Tibial nerve (tissue), 4 donors: ENCODE data around the gene SEL1L. TPM values are rescaled to one million over a fixed set of nuclear protein-coding genes. Genes with fewer than 3 reads are reported as not detected.
A peak's percentile ranks its signal among the peaks of the same experiment; 100 is the strongest.

Source experiments
- DNase-seq, 2 donors: peaks; one replicate each; pipeline ENCODE4 v3.0.0-alpha.2; 2019; ENCODE audit warnings: low spot score in 2 of 2
- H3K27ac ChIP-seq, 4 donors: fragments of 200-600 bp; sonication (generic) in 3 of 4; one replicate each; pipeline ENCODE4 v1.5.1; 2017 to 2019; ENCODE audit warnings: mild to moderate bottlenecking in 1 of 4
- H3K27me3 ChIP-seq, 2 donors: fragments of 200-600 bp; sonication (generic) in 1 of 2; one replicate each; pipeline versions ENCODE4 v1.5.1 to v1.6.0; 2017 to 2019
- H3K36me3 ChIP-seq, 3 donors: fragments of 200-600 bp; sonication (generic); one replicate each; pipeline ENCODE4 v1.5.1; 2018 to 2019
- H3K4me1 ChIP-seq, 4 donors: fragments of 200-600 bp; sonication (generic) in 3 of 4; one replicate each; pipeline ENCODE4 v1.5.1; 2017 to 2019
- H3K4me3 ChIP-seq, 4 donors: fragments of 200-600 bp; sonication (generic) in 3 of 4; one replicate each; pipeline ENCODE4 v1.5.1; 2017 to 2019; ENCODE audit warnings: mild to moderate bottlenecking in 1 of 4, moderate library complexity in 1 of 4
- H3K9me3 ChIP-seq, 4 donors: fragments of 200-600 bp; sonication (generic) in 3 of 4; one replicate each; pipeline ENCODE4 v1.5.1; 2017 to 2019
- EP300 ChIP-seq, 2 donors: sonication (generic); formaldehyde crosslinking; IDR thresholded peaks; one replicate each; pipeline ENCODE4 v1.6.1; 2017; ENCODE audit warnings: antibody characterized with exemption in 2 of 2, mild to moderate bottlenecking in 1 of 2
- POLR2A ChIP-seq, 2 donors: fragments of 450-650 bp; IDR thresholded peaks; one replicate each; pipeline ENCODE4 v1.6.1; 2017; ENCODE audit warnings: antibody characterized with exemption in 2 of 2, mild to moderate bottlenecking in 2 of 2, moderate library complexity in 2 of 2
- WGBS, 2 donors: methylation state at CpG; one replicate each; pipeline ENCODE4 v1.1.5; 2018; 5-methylcytosine and 5-hydroxymethylcytosine counted together
- total RNA-seq, 4 donors: library from RNA; depleted of rRNA; stranded (reverse); fragments of >200 nt; gene quantifications; one replicate each; pipeline ENCODE4 v1.1.0, GENCODE V29; 2016
- TF ChIP-seq, protein P1 (sequence below), 5 experiments: fragments of 200-600 bp in 3 of 5; fragments of 450-650 bp in 2 of 5; sonication (generic) in 3 of 5; IDR thresholded peaks; one replicate each; pipeline ENCODE4 v1.5.1; 2016 to 2019; ENCODE audit warnings: antibody characterized with exemption in 5 of 5, mild to moderate bottlenecking in 3 of 5, moderate library complexity in 2 of 5

Gene SEL1L
- total RNA-seq, 4 donors from 2014 or later = 35.2 to 42.2 (median 40.1) TPM

DNA sequence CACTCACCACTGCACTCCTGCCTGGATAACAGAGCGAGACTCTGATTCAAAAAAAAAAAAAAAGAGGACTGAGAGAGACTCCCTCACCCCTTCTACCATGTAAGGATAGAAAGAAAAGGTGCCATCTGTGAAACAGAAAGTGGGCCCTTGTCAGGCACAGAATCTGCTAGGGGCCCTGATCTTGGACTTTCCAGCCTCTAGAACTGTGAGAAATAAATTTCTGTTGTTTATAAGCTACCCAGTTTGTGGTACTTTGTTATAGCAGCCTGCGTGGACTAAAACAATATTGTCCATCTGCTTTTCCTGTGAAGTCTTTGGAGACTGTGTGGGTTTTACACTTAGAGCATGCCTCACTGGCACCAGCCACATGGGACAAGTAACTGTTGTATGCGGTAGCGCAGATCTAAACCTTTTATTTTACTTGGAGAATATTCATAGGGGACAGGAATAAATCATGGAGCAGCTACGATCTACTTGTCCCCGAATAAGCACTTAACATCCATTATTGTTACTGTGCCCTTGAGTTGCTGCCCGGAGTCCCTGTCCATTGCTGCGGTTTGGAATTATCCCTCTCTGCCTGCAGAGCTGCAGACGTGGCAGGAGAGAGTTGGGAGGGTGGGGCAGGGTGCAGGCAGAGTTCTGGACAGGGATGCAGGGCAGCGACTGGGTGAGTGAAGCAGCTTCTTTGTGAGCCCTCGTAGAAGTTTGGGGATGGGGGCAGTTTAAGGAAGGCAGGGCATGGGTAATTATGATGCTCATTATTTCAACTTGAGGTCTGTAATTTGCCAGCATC lies 81.1 kb downstream of the SEL1L start:
- WGBS, 2 donors = 47 to 52% methylated on average over 11 of the region's 11 CpGs
- no peaks in the 10 kb centered on the region for H3K9me3 ChIP-seq
- H3K27ac ChIP-seq = peak overlapping the region in 1 of 4 donors; percentile 19
- peaks cover 0 to 27% (median 5%) of the 10 kb centered on the region in 4 donors for H3K4me1 ChIP-seq
- DNase-seq = no peak
- no peak overlapping the region for H3K4me3 ChIP-seq
- H3K27me3 ChIP-seq = no peaks in the 10 kb centered on the region
- no peaks in the 10 kb centered on the region for H3K36me3 ChIP-seq
- TF ChIP-seq EP300 (IDR thresholded peaks at IDR 0.05) = no peak
- TF ChIP-seq POLR2A (IDR thresholded peaks at IDR 0.05) = no peak
- TF ChIP-seq, protein P1, sequence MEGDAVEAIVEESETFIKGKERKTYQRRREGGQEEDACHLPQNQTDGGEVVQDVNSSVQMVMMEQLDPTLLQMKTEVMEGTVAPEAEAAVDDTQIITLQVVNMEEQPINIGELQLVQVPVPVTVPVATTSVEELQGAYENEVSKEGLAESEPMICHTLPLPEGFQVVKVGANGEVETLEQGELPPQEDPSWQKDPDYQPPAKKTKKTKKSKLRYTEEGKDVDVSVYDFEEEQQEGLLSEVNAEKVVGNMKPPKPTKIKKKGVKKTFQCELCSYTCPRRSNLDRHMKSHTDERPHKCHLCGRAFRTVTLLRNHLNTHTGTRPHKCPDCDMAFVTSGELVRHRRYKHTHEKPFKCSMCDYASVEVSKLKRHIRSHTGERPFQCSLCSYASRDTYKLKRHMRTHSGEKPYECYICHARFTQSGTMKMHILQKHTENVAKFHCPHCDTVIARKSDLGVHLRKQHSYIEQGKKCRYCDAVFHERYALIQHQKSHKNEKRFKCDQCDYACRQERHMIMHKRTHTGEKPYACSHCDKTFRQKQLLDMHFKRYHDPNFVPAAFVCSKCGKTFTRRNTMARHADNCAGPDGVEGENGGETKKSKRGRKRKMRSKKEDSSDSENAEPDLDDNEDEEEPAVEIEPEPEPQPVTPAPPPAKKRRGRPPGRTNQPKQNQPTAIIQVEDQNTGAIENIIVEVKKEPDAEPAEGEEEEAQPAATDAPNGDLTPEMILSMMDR (IDR thresholded peaks at IDR 0.05) = no peak

DNA sequence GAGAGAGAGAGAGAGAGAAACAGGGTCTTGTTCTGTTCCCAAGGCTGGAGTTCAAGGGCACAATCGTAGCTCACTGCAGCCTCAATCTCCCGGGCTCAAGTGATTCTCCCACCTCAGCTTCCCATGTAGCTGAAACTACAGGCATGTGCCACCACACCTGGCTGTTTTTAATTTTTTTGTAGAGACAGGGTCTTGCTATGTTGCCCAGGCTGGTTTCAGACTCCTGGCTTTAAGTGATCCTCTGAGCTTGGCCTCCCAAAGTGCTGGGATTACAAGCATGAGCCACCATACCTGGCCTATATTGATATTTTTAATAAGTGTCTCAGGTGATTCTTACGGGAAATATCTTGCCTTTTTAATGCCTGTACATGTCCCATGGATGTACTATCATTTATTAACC lies 82.7 kb downstream of the SEL1L start:
- Histone ChIP-seq H3K27me3 (no peaks in the 10 kb centered on the region), H3K36me3 (no peaks in the 10 kb centered on the region), H3K9me3 (no peaks in the 10 kb centered on the region), H3K27ac (no peak overlapping the region), H3K4me3 (no peak overlapping the region), H3K4me1 (peaks cover 0 to 27% (median 5%) of the 10 kb centered on the region in 4 donors)
- TF ChIP-seq POLR2A (IDR thresholded peaks at IDR 0.05) = no peak
- 78 to 85% methylated on average over 3 of the region's 3 CpGs for WGBS, 2 donors
- no peak for DNase-seq

DNA sequence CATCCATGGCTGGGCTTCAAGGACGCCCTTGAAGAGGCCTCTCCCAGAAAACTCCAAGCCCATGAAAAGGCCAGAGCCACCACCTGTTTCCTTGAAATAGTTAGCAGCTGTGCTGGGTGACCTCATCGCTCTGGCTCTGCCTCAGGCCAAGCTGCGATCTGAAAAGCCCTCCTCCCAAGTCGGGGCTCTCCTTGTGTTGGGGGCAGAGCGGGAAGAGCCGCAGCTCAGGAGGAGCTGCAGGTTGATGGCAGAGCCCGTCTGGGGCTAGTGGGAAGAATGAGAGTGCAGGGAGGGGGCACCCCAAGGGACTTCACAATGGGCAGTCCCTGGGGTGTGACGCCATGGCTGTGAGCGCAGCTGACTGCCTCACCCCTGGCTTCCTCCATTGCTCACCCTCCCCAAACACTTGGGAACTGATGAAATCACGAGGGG lies 83.5 kb downstream of the SEL1L start:
- WGBS, 2 donors = 40 to 48% methylated on average over 5 to 10 of the region's 10 CpGs
- Histone ChIP-seq H3K4me1 (peaks cover 0 to 27% (median 5%) of the 10 kb centered on the region in 4 donors), H3K4me3 (no peak overlapping the region), H3K9me3 (no peaks in the 10 kb centered on the region), H3K27ac (no peak overlapping the region), H3K36me3 (no peaks in the 10 kb centered on the region), H3K27me3 (no peaks in the 10 kb centered on the region)
- TF ChIP-seq POLR2A (IDR thresholded peaks at IDR 0.05) = no peak
- no peak for TF ChIP-seq EP300 (IDR thresholded peaks at IDR 0.05)
- TF ChIP-seq, protein P1 (IDR thresholded peaks at IDR 0.05) = no peak
- DNase-seq = peak in 1 of 2 donors; percentile 30

DNA sequence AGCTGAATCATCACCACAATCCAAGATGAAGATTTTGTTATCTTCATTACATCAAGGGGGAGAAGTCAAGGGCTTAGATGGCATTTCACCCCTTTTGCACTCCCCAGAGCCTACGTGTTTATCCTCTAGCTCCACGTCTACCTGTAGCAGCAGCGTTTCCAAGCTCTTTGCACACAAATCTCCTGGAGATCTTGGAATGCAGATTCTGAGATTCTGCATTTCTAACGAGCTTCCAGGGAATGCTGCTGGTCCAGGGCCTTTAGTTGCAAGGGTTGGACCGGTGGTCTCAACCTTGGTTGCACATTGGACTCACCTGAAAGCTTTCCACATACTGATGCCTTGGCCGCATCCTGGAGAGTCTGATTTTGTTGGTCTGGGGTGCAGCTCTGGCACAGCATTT lies 84.1 kb downstream of the SEL1L start:
- 70 to 76% methylated on average over 6 of the region's 6 CpGs for WGBS, 2 donors
- TF ChIP-seq, protein P1 (IDR thresholded peaks at IDR 0.05) = no peak
- no peak for TF ChIP-seq EP300 (IDR thresholded peaks at IDR 0.05)
- Histone ChIP-seq H3K4me3 (no peak overlapping the region), H3K4me1 (peaks cover 0 to 27% (median 5%) of the 10 kb centered on the region in 4 donors), H3K27ac (peak overlapping the region in 1 of 4 donors; percentile 34), H3K27me3 (no peaks in the 10 kb centered on the region), H3K36me3 (no peaks in the 10 kb centered on the region), H3K9me3 (no peaks in the 10 kb centered on the region)
- DNase-seq = no peak

DNA sequence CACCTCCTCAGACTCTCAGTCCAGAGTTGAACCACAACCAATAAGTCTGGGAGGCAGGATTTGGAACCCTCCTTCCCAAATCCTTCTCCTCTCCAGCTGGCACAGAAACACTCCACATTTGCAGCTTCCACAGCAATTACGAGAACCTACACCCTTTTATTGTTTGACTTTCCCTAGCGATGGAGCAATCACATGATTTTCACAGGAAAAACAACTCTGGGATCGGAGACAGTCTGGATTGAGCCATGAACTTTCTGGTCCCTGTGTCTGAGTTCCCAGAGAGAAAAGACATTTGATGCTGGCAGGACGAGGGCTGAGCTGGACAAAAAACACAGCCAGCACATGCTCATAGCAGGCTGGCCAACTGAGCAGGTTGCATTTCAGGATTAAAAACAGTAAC lies 84.5 kb downstream of the SEL1L start:
- TF ChIP-seq POLR2A (IDR thresholded peaks at IDR 0.05) (no peak), EP300 (IDR thresholded peaks at IDR 0.05) (peak in 1 of 2 donors; percentile 53)
- TF ChIP-seq, protein P1 (IDR thresholded peaks at IDR 0.05) = no peak
- Histone ChIP-seq H3K4me1 (peaks cover 0 to 27% (median 5%) of the 10 kb centered on the region in 4 donors), H3K4me3 (no peak overlapping the region), H3K27me3 (no peaks in the 10 kb centered on the region), H3K9me3 (no peaks in the 10 kb centered on the region), H3K36me3 (no peaks in the 10 kb centered on the region), H3K27ac (peak overlapping the region in 1 of 4 donors; percentile 34)
- DNase-seq = peak in 1 of 2 donors; percentile 29
- 7 to 10% methylated on average over 4 of the region's 4 CpGs for whole genome bisulfite sequencing, 2 donors
